ENCODE measurements around the gene SENP8.

- TF ChIP-seq TCF12 (IDR thresholded peaks at IDR 0.05; ENCODE audit: low read depth) (no peak), EGR1 (IDR thresholded peaks at IDR 0.05) (no peak), YY1 (IDR thresholded peaks at IDR 0.05; ENCODE audit: low read depth) (no peak), EP300 (IDR thresholded peaks at IDR 0.05; ENCODE audit: borderline replicate concordance) (no peak)
These were observed 54.6 kb downstream of the SENP8 start for GRCh38 chr15:72172796-72173195.

Data from Ishikawa (cell line).